Subcutaneous adipose tissue (tissue), 4 donors: ENCODE measurements around the gene CPNE4. TPM values are rescaled to one million over a fixed set of nuclear protein-coding genes. Genes with fewer than 3 reads are reported as not detected.

Experiments used
- CTCF ChIP-seq: fragments of 450-650 bp; IDR thresholded peaks from one replicate; pipeline ENCODE4 v1.5.1; 2016; ENCODE audit warnings: low read depth, mild to moderate bottlenecking, control low read depth, antibody characterized with exemption, moderate library complexity
- total RNA-seq, 4 donors: library from RNA; depleted of rRNA; stranded (reverse); fragments of >200 nt; gene quantifications; one replicate each; pipeline ENCODE4 v1.1.0, GENCODE V29; 2016

CPNE4 gene
- total RNA-seq, 4 donors from 2014 or later = not detected

GRCh38 chr3:131645638-131646037, 389.2 kb downstream of the CPNE4 start:
- no peak for TF ChIP-seq CTCF

- no peak for TF ChIP-seq CTCF
Measured at GRCh38 chr3:131636266-131636775, 398.5 kb downstream of the CPNE4 start.

GRCh38 chr3:131630807-131631206, 404.0 kb downstream of the CPNE4 start:
- no peak for TF ChIP-seq CTCF

GRCh38 chr3:131630097-131630496, 404.7 kb downstream of the CPNE4 start:
- no peak for TF ChIP-seq CTCF

GRCh38 chr3:131623431-131623830, 411.4 kb downstream of the CPNE4 start:
- TF ChIP-seq CTCF = no peak

- no peak for TF ChIP-seq CTCF
Measured at GRCh38 chr3:131622726-131623125, 412.1 kb downstream of the CPNE4 start.

GRCh38 chr3:131620977-131621376, 413.8 kb downstream of the CPNE4 start:
- TF ChIP-seq CTCF = no peak
